Neural cell (in vitro differentiated cells): ENCODE measurements around the gene MRO. TPM values are rescaled to one million over a fixed set of nuclear protein-coding genes. Genes with fewer than 3 reads are reported as not detected.

Source experiments
- H2AFZ ChIP-seq: fragments of 200-600, 300-800 bp; sonication (generic), shearing (Covaris generic); 2 replicates; pipeline ENCODE4 v1.6.0; 2014; ENCODE audit warnings: low read depth, mild to moderate bottlenecking, antibody characterized with exemption, low read length, moderate library complexity
- H3F3A ChIP-seq: fragments of 200-600 bp; shearing (Covaris generic); 2 replicates; pipeline ENCODE4 v1.6.1; 2016; ENCODE audit warnings: mild to moderate bottlenecking, moderate library complexity, mixed read lengths, antibody characterized with exemption, low read length; ENCODE audit not compliant: insufficient read depth, poor library complexity, severe bottlenecking
- H3K27ac ChIP-seq: fragments of 200-600, 300-800 bp; sonication (generic), shearing (Covaris generic); 2 replicates; pipeline ENCODE4 v1.5.1; 2014; ENCODE audit warnings: mild to moderate bottlenecking, low read length, moderate library complexity
- H3K27me3 ChIP-seq: fragments of 300-800, 200-600 bp; sonication (generic), shearing (Covaris generic); 2 replicates; pipeline ENCODE4 v1.6.0; 2014; ENCODE audit warnings: mild to moderate bottlenecking, low read depth, low read length, moderate library complexity; ENCODE audit not compliant: insufficient read depth
- H3K36me3 ChIP-seq: fragments of 300-800, 200-600 bp; sonication (generic), shearing (Covaris generic); 2 replicates; pipeline ENCODE4 v1.5.1; 2014; ENCODE audit warnings: mild to moderate bottlenecking, antibody characterized with exemption, low read length, moderate library complexity; ENCODE audit not compliant: insufficient read depth
- H3K4me2 ChIP-seq: fragments of 300-800, 200-600 bp; sonication (generic), shearing (Covaris generic); 2 replicates; pipeline ENCODE4 v1.6.0; 2014; ENCODE audit warnings: mild to moderate bottlenecking, low read length
- H3K4me3 ChIP-seq: fragments of 300-800, 200-600 bp; sonication (generic), shearing (Covaris generic); 2 replicates; pipeline ENCODE4 v1.5.1; 2014; ENCODE audit warnings: mild to moderate bottlenecking, low read length, moderate library complexity
- H3K79me2 ChIP-seq: fragments of 200-600 bp; shearing (Covaris generic); replicated peaks from 2 replicates; pipeline ENCODE4 v1.6.0; 2014; ENCODE audit warnings: mild to moderate bottlenecking, low read length, moderate library complexity; ENCODE audit not compliant: insufficient read depth
- H3K9ac ChIP-seq: fragments of 300-800, 200-600 bp; sonication (generic), shearing (Covaris generic); 2 replicates; pipeline ENCODE4 v1.6.1; 2016; ENCODE audit warnings: mild to moderate bottlenecking, low read length, mixed read lengths
- H3K9me2 ChIP-seq: fragments of 200-600 bp; shearing (Covaris generic); 2 replicates; pipeline ENCODE4 v1.6.1; 2016; ENCODE audit warnings: mild to moderate bottlenecking, low read length, mixed read lengths; ENCODE audit not compliant: insufficient read depth
- H3K9me3 ChIP-seq: fragments of 200-600, 300-800 bp; sonication (generic), shearing (Covaris generic); 2 replicates; pipeline ENCODE4 v1.6.1; 2016; ENCODE audit warnings: mild to moderate bottlenecking, mixed run types, low read length, moderate library complexity, mixed read lengths
- H4K20me1 ChIP-seq: fragments of 200-600 bp; shearing (Covaris generic); 2 replicates; pipeline ENCODE4 v1.6.1; 2016; ENCODE audit warnings: mild to moderate bottlenecking, mixed run types; ENCODE audit not compliant: insufficient read depth
- CTCF ChIP-seq: fragments of 450-650 bp; IDR thresholded peaks from 2 replicates; pipeline ENCODE4 v1.5.1; 2014; ENCODE audit warnings: antibody characterized with exemption, mild to moderate bottlenecking, moderate library complexity; ENCODE audit not compliant: poor library complexity, severe bottlenecking
- EP300 ChIP-seq: fragments of 450-650 bp; conservative IDR thresholded peaks from 2 replicates; pipeline ENCODE4 v1.6.1; 2014; ENCODE audit warnings: antibody characterized with exemption, mild to moderate bottlenecking, moderate library complexity; ENCODE audit not compliant: poor library complexity, severe bottlenecking
- EZH2 ChIP-seq: fragments of 200-600, 300-800 bp; shearing (Covaris generic), sonication (generic); IDR thresholded peaks from 2 replicates; pipeline ENCODE4 v1.6.1; 2014; ENCODE audit warnings: antibody characterized with exemption, low read length, borderline replicate concordance, mild to moderate bottlenecking; ENCODE audit not compliant: insufficient read depth, poor library complexity, severe bottlenecking
- MXI1 ChIP-seq: fragments of 450-650 bp; conservative IDR thresholded peaks from 2 replicates; pipeline ENCODE4 v1.6.1; 2014; ENCODE audit warnings: antibody characterized with exemption, mild to moderate bottlenecking; ENCODE audit not compliant: poor library complexity, severe bottlenecking
- POLR2AphosphoS5 ChIP-seq: IDR thresholded peaks from 2 replicates; pipeline ENCODE4 v1.6.1; 2012
- RAD21 ChIP-seq: fragments of 450-650 bp; conservative IDR thresholded peaks from 2 replicates; pipeline ENCODE4 v1.6.1; 2014; ENCODE audit warnings: antibody characterized with exemption, mild to moderate bottlenecking, moderate library complexity
- REST ChIP-seq: IDR thresholded peaks from 2 replicates; pipeline ENCODE4 v1.6.1; 2012; ENCODE audit warnings: borderline replicate concordance
- SMC3 ChIP-seq: fragments of 450-650 bp; conservative IDR thresholded peaks from 2 replicates; pipeline ENCODE4 v1.6.1; 2014; ENCODE audit warnings: antibody characterized with exemption, mild to moderate bottlenecking, moderate library complexity; ENCODE audit not compliant: poor library complexity
- TAF1 ChIP-seq: IDR thresholded peaks from 2 replicates; pipeline ENCODE4 v1.6.1; 2012; ENCODE audit warnings: low read depth
- polyA plus RNA-seq: library from polyadenylated mRNA; depleted of rRNA; stranded (reverse); fragments of >200 nt; gene quantifications from 2 replicates; pipeline ENCODE4 v1.2.3, GENCODE V29; 2014

MRO gene
- polyA plus RNA-seq, 1 donor from 2014 or later, result not detected

DNA sequence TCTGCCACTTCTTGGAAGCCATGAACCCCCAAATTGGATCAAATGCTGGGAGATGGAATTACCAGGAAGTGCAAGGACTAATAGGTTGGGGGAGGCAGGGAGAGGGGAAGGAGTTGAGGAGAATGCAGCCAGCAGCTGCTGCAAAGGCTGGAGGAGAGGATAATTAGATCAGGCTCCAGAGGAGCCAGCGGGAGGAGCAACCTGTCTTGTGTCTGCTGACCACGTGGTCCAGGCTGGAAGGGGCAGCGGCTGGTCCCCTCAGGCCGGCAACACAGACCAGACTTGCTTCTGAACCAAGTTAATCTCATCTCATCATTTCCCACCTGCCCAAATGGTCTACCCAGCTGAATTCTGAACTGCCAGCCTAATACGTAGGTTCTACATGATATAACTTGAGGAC is 68.3 kb downstream of the MRO start:
- Histone ChIP-seq H3K36me3 (no peaks in the 10 kb centered on the region), H3K9me3 (no peaks in the 10 kb centered on the region), H3K9me2 (no peaks in the 10 kb centered on the region), H3K27me3 (no peaks in the 10 kb centered on the region), H2AFZ (no peak overlapping the region), H3K79me2 (no peaks in the 10 kb centered on the region), H3K27ac (no peak overlapping the region), H3K4me3 (no peak overlapping the region), H3K4me2 (no peak overlapping the region), H3K9ac (no peak overlapping the region), H3F3A (no peaks in the 10 kb centered on the region), H4K20me1 (no peaks in the 10 kb centered on the region)
- TF ChIP-seq RAD21, result no peak
- TF ChIP-seq SMC3, result no peak
- no peak for TF ChIP-seq EZH2
- TF ChIP-seq EP300, result no peak
- TF ChIP-seq CTCF, result no peak
- no peak for TF ChIP-seq MXI1
- TF ChIP-seq REST, result no peak
- no peak for TF ChIP-seq TAF1

- H2AFZ ChIP-seq, result no peak overlapping the region
- no peaks in the 10 kb centered on the region for H3K79me2 ChIP-seq
- no peak overlapping the region for H3K4me3 ChIP-seq
- no peaks in the 10 kb centered on the region for H4K20me1 ChIP-seq
- no peak overlapping the region for H3K4me2 ChIP-seq
- no peaks in the 10 kb centered on the region for H3F3A ChIP-seq
- no peaks in the 10 kb centered on the region for H3K9me2 ChIP-seq
- H3K9ac ChIP-seq, result no peak overlapping the region
- H3K9me3 ChIP-seq, result no peaks in the 10 kb centered on the region
- no peaks in the 10 kb centered on the region for H3K27me3 ChIP-seq
- no peak overlapping the region for H3K27ac ChIP-seq
- no peak for TF ChIP-seq MXI1
- TF ChIP-seq SMC3, result no peak
- TF ChIP-seq EZH2, result no peak
- no peak for TF ChIP-seq EP300
- no peak for TF ChIP-seq CTCF
- no peak for TF ChIP-seq TAF1
- TF ChIP-seq RAD21, result no peak
- no peak for TF ChIP-seq POLR2AphosphoS5
- no peak for TF ChIP-seq REST
- no peaks in the 10 kb centered on the region for H3K36me3 ChIP-seq
These were observed 69.3 kb downstream of the MRO start for GRCh38 chr18:50750546-50750945.
